Measurements from ENCODE around the gene KANSL3. TPM values are rescaled to one million over a fixed set of nuclear protein-coding genes. Genes with fewer than 3 reads are reported as not detected.
"Not testable (repeated sequence)": the region's sequence is repeated elsewhere in the genome, so short reads cannot be mapped to it uniquely, and the experiment has no call there.

Gene KANSL3
- polyA plus RNA-seq, 5 donors = 49.9 to 59.6 (median 52.6) TPM

- no peak for DNase-seq
Measured at GRCh38 chr2:96656540-96656939, 18.4 kb upstream of the KANSL3 start.

GRCh38 chr2:96655526-96655925 is 17.4 kb upstream of the KANSL3 start:
- no peak for DNase-seq

- DNase-seq = not testable (repeated sequence)
Measured at GRCh38 chr2:96654791-96655190, 16.7 kb upstream of the KANSL3 start.

GRCh38 chr2:96651793-96652192 is 13.7 kb upstream of the KANSL3 start:
- no peak for DNase-seq

DNA sequence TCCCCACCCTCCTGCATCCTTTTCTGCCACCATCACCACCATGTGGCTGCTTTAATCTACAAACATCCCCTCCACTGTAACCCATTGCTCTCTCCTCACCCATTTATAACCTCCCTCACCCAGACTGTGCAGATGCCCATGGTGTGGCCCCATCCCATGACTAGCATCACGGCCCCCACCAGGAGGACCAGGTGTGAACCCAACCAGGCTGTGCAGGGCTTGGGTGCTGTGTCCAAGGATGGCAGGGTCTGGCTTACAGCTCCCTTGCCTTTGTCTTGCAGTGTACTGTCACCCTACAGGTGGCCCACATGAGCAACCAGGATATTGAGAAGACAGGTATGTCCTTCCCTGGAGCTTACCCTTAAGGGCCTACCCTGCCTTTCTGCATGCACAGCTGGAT is 11.2 kb upstream of the KANSL3 start:
- no peak for DNase-seq

- DNase-seq = no peak
Measured at GRCh38 chr2:96648306-96648930, 10.3 kb upstream of the KANSL3 start.

DNA sequence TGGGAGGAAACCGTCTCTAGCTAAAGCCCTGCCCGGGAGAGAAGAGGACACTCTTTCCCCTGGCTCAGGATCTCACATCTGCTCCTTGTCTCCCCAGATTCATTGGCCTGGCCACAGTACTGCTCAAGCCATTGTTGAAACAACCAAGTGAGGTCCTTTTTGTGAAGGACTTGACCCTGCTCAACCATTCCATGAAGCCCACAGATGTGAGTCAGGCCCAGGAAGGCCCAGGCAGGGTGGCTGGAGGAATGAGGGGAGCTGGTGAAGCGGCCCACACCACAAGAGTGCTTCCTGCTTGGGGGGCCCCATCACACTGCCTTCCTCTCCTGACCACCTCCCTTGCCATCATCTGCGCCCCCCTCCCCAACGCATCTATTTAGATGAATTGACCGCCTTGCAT is 9.6 kb upstream of the KANSL3 start:
- DNase-seq = no peak

DNA sequence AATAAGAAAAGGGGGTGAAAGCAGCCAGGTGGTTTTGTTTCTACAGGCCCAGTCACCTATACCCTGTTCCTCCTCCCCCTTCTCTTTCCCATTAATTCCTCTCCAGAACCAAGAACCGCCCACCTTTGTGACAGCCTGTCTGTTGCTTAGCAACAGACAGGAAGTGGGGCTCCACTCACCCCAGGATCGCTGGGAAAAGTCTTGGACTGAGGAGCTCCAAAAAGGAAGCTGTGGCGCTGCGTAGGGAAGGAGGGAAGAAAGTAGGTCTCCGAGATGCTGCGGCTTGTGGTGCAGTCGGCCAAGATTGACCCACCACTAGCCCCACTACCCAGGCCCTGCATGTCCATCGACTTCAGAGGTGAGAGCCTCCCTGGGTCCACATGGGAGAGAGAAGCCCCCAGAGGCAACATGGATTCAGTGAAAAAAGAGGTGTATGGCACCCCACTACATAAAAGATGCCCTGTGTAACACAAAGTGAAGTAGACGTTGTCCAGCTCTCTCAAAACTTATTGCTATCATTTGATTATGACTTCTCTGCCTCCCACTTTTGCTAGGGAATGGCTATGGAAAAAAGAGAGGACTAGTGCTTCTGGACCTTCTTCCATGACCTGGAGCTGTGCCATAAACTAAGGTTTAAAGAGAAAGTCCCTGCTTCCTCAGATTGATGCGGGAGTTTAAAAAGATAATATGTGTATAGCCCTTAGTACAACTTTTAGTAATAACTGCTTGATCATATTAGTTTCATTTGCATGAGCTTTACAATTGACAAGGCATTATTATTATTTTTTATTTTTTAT is 4.7 kb upstream of the KANSL3 start, which contains the start of gene FER1L5:
FER1L5 (plus strand) TSS at position 201 of the 797 bp plus-strand sequence; CDS start at position 274, 73 bp downstream.
- DNase-seq = peak; percentile 63 to 64

DNA sequence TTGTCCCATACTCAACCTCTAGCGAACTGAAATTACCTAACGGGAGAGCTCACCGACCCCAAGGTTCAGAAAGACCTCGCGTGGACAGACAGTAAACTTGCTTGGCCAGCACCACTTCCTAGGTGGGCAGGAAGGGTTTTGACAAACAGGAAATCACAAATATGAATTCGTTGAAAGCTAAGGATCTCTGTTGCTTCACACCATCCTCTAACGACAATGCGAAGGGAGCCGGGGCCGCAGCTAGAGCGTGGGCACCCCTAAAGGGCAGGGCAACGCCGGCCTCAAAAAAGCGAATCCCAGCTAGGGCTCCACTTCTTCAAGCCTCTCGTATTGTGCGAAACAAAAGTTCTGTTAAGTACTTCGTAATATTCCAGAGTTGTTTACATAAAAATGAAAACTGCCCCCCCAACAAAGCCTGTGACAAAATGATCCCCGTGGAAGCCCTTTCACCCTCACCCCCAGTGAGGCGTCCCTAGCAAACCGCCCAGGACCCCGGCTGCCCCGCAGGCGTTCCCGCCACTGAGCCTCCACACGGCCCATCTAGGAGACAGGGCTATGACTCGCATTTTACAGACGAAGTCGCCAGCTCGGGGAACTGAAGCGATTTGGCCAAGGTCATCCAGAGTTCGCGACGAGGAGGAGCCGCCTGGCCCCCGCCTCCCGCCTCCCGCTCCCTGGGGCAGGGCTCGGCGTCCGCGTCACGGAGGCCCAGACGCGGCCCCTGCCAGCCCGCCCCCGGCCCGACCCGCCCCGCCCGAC is 548 bp downstream of the KANSL3 start:
- peak; percentile 75 to 76 for DNase-seq

GRCh38 chr2:96636551-96637171 is 1.5 kb downstream of the KANSL3 start:
- DNase-seq = no peak

DNA sequence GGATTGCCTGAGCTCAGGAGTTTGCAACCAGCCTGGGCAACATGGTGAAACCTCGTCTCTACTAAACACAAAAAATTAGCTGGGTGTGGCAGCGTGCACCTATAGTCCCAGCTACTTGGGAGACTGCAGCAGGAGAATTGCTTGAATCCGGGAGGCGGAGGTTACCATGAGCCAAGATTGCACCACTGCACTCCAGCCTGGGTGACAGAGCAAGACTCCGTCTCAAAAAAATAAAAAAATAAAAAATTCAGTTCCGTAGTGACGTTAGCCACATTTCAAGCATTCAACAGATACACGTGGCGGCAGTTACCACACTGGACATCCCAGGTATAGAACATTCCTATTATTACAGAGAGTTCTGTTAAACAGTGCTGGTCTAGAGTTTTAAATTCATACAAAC is 4.5 kb downstream of the KANSL3 start:
- DNase-seq = no peak

DNA sequence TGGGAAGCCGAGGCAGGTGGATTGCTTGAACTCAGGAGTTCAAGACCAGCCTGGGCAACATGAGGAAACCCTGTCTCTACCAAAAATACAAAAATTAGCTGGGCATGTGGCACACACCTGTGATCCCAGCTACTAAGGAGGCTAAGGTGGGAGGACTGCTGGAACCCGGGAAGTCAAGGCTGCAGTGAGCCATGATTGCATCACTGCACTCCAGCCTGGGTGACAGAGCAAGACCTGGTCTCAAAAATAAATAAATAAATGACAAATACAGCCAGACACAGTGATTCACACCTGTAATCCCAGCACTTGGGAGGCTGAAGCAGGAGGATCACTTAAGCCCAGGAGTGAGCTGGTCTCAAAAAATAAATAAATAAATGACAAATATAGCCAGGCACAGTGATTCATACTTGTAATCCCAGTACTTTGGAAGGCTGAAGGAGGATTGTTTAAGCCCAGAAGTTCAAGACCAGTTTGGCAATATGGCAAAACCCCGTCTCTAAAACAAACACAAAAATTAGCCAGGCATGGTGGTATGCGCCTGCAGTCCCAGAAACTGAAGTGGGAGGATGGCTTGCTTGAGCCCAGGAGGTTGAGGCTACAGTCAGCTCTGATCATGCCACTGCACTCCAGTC is 6.2 kb downstream of the KANSL3 start:
- no peak for DNase-seq

DNA sequence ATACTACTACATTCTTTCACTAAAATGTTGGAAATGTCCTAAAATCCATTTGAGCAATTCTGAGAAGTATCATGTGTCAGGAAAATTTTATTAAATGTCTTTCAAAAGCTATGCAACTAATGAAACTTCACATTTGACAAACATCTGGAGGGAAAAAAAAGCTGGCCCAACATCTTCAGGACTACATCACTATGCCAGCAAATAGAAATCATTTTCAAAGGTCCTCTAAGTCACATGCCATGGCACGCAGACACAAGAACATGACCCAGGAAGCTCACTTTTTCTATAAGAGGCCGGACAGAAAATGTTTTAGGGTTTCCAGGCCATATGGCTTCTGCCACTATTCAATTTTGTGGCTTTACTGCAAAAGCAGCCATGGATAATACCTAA is 11.6 kb downstream of the KANSL3 start:
- no peak for DNase-seq

GRCh38 chr2:96625571-96626552 is 12.2 kb downstream of the KANSL3 start:
- no peak for DNase-seq

- no peak for DNase-seq
Measured at GRCh38 chr2:96623116-96623515, 15.0 kb downstream of the KANSL3 start.

- no peak for DNase-seq
Measured at GRCh38 chr2:96622544-96622943, 15.6 kb downstream of the KANSL3 start.

GRCh38 chr2:96618596-96619283 is 19.4 kb downstream of the KANSL3 start:
- no peak for DNase-seq

- no peak for DNase-seq
Measured at GRCh38 chr2:96617012-96617411, 21.1 kb downstream of the KANSL3 start.

- no peak for DNase-seq
Measured at GRCh38 chr2:96616535-96616934, 21.6 kb downstream of the KANSL3 start.

DNA sequence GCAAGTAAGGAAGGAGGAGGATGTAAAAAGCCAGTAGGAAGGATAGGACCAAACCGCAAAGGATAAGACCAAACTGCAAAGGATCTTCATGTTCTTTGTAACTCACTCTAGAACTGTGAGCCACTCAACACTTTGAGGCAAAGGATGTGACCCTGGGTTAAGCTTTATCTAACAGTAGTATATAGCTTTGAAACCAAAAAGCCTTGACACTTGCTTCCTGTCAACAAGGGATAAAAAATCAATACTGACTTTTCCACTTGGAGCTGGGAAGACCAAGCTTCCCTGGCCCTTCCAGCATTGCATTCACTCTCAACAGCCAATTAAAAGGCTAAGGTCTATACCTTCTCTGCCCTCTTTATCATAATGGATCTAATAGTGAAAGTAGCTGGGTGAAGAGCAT is 22.0 kb downstream of the KANSL3 start:
- no peak for DNase-seq

All from right lung (tissue), 5 donors.